Keratinocyte (primary cell): ENCODE results near the gene SURF1. TPM values are rescaled to one million over a fixed set of nuclear protein-coding genes. Genes with fewer than 3 reads are reported as not detected.

Experiments used
- DNase-seq: peaks from one replicate; pipeline ENCODE4 v3.0.0-alpha.2; 2011; ENCODE audit warnings: low read depth, missing footprints, low spot score
- FAIRE-seq: peaks from 2 replicates; lab custom pipeline; 2011; peaks lifted over from hg19 to GRCh38; lab: Jason Lieb, UNC
- H2AFZ ChIP-seq: 2 replicates; pipeline ENCODE4 v1.6.0; 2012; ENCODE audit warnings: low read length, control low read depth, inconsistent platforms; ENCODE audit not compliant: control insufficient read depth
- H3K27ac ChIP-seq: 2 replicates; pipeline ENCODE4 v1.5.1; 2011; ENCODE audit warnings: low read length; ENCODE audit not compliant: control insufficient read depth, insufficient read depth
- H3K27me3 ChIP-seq: 3 replicates; pipeline ENCODE4 v1.6.0; 2011; ENCODE audit warnings: low read length; ENCODE audit not compliant: control insufficient read depth, insufficient read depth; ENCODE audit errors: extremely low read depth
- H3K36me3 ChIP-seq, 2 experiments: 2 replicates in 1 of 2; 3 replicates in 1 of 2; pipeline ENCODE4 v1.5.1; 2011; ENCODE audit warnings: low read length in 2 of 2, mild to moderate bottlenecking in 1 of 2; ENCODE audit not compliant: control insufficient read depth in 2 of 2, insufficient read depth in 2 of 2; ENCODE audit errors: extremely low read depth in 1 of 2
- H3K4me1 ChIP-seq: 3 replicates; pipeline ENCODE4 v1.5.1; 2011; ENCODE audit warnings: low read length; ENCODE audit not compliant: control insufficient read depth, insufficient read depth; ENCODE audit errors: extremely low read depth
- H3K4me2 ChIP-seq: 3 replicates; pipeline ENCODE4 v1.6.0; 2011; ENCODE audit warnings: low read depth, low read length; ENCODE audit not compliant: control insufficient read depth, insufficient read depth; ENCODE audit errors: extremely low read depth
- H3K4me3 ChIP-seq, 3 experiments: fragments of 200-600 bp in 1 of 3; sonication (generic) in 1 of 3; 2 replicates in 2 of 3; 3 replicates in 1 of 3; pipeline ENCODE4 v1.5.1; 2011 to 2016; ENCODE audit warnings: low read length in 3 of 3, mild to moderate bottlenecking in 3 of 3, control low read depth in 2 of 3, inconsistent platforms in 1 of 3, low read depth in 1 of 3, mixed read lengths in 1 of 3, mixed run types in 1 of 3, moderate library complexity in 1 of 3; ENCODE audit not compliant: control insufficient read depth in 2 of 3, insufficient read depth in 2 of 3; ENCODE audit errors: extremely low read depth in 1 of 3
- H3K79me2 ChIP-seq: 2 replicates; pipeline ENCODE4 v1.6.0; 2012; ENCODE audit warnings: low read length; ENCODE audit not compliant: control insufficient read depth, insufficient read depth
- H3K9ac ChIP-seq: 3 replicates; pipeline ENCODE4 v1.6.0; 2011; ENCODE audit warnings: low read length; ENCODE audit not compliant: control insufficient read depth, insufficient read depth; ENCODE audit errors: extremely low read depth
- H3K9me1 ChIP-seq: 3 replicates; pipeline ENCODE4 v1.6.0; 2011; ENCODE audit warnings: low read length; ENCODE audit not compliant: control insufficient read depth, insufficient read depth; ENCODE audit errors: extremely low read depth
- H3K9me3 ChIP-seq: 2 replicates; pipeline ENCODE4 v1.5.1; 2012; ENCODE audit warnings: low read depth, low read length; ENCODE audit not compliant: control insufficient read depth
- H4K20me1 ChIP-seq: 3 replicates; pipeline ENCODE4 v1.6.0; 2011; ENCODE audit warnings: low read length; ENCODE audit not compliant: control insufficient read depth, insufficient read depth; ENCODE audit errors: extremely low read depth
- CTCF ChIP-seq, 3 experiments: IDR thresholded peaks in 1 of 3; conservative IDR thresholded peaks in 1 of 3; optimal IDR thresholded peaks in 1 of 3; 2 replicates in 2 of 3; 3 replicates in 1 of 3; pipeline versions ENCODE3 to v1.5.1; 2011; ENCODE audit warnings: low read length in 3 of 3, mild to moderate bottlenecking in 3 of 3, moderate library complexity in 2 of 3, control low read depth in 1 of 3, inconsistent platforms in 1 of 3; ENCODE audit not compliant: insufficient read depth in 2 of 3; ENCODE audit errors: extremely low read depth in 1 of 3
- EZH2 ChIP-seq: IDR thresholded peaks from one replicate; pipeline ENCODE4 v1.6.1; 2012; ENCODE audit warnings: inconsistent platforms, mild to moderate bottlenecking, low read length, moderate library complexity
- dilution Hi-C: fragments of 300-500 bp; cut with MboI; formaldehyde crosslinking; loops from one replicate; pipeline ENCODE4 v1.7.0; 2020; ENCODE audit warnings: low sequenced_read_pairs; ENCODE audit not compliant: extremely low pct_ligation_motif_present
- polyA plus RNA-seq, 5 experiments: library from polyadenylated mRNA; depleted of rRNA in 3 of 5; stranded (reverse) in 3 of 5; stranded (forward) in 1 of 5; unstranded in 1 of 5; fragments of >200 nt; gene quantifications; 1 replicate in 1 of 5; 2 replicates in 3 of 5; 3 replicates in 1 of 5; pipeline versions ENCODE4 v1.2.1 to v1.2.3, GENCODE V29; 2011 to 2012; ENCODE audit warnings: missing spikeins in 2 of 5, low read depth in 1 of 5, low replicate concordance in 1 of 5

Gene SURF1
- polyA plus RNA-seq, 1 donor (not counting 4 experiments of a cell fraction or from before 2014, with no cell fraction given), result 31.1 TPM

- Histone ChIP-seq H3K36me3 (peaks cover 31 to 34% of the 10 kb centered on the region in 2 experiments), H3K9me3 (no peaks in the 10 kb centered on the region), H4K20me1 (peaks cover 9% of the 10 kb centered on the region), H3K9ac (no peak overlapping the region), H2AFZ (no peak overlapping the region), H3K4me2 (no peak overlapping the region), H3K79me2 (peaks cover 38% of the 10 kb centered on the region), H3K4me1 (peaks cover 24% of the 10 kb centered on the region), H3K9me1 (no peaks in the 10 kb centered on the region), H3K4me3 (no peak overlapping the region), H3K27ac (no peak overlapping the region), H3K27me3 (no peaks in the 10 kb centered on the region)
- DNase-seq, result no peak
- TF ChIP-seq CTCF (optimal IDR thresholded peaks at IDR 0.05 in 1 of 3, IDR thresholded peaks at IDR 0.05 in 1 of 3, conservative IDR thresholded peaks at IDR 0.05 in 1 of 3; ENCODE audit: extremely low read depth in 1 of 3, insufficient read depth in 2 of 3, low read length in 3 of 3), result no peak
- no peak for TF ChIP-seq EZH2
- dilution Hi-C loops, result no loop called here
- FAIRE-seq, result no peak
These were observed 1.5 kb downstream of the SURF1 start for GRCh38 chr9:133354766-133355165.

- Histone ChIP-seq H2AFZ (no peak overlapping the region), H3K9me1 (no peaks in the 10 kb centered on the region), H3K4me3 (no peak overlapping the region), H3K9me3 (no peaks in the 10 kb centered on the region), H3K9ac (no peak overlapping the region), H3K4me1 (peaks cover 32% of the 10 kb centered on the region), H4K20me1 (peaks cover 9% of the 10 kb centered on the region), H3K27me3 (no peaks in the 10 kb centered on the region), H3K36me3 (peaks cover 37 to 40% of the 10 kb centered on the region in 2 experiments), H3K4me2 (no peak overlapping the region), H3K27ac (no peak overlapping the region), H3K79me2 (peaks cover 43% of the 10 kb centered on the region)
- no peak for DNase-seq
- dilution Hi-C loops, result no loop called here
- TF ChIP-seq EZH2, result no peak
- TF ChIP-seq CTCF (optimal IDR thresholded peaks at IDR 0.05 in 1 of 3, IDR thresholded peaks at IDR 0.05 in 1 of 3, conservative IDR thresholded peaks at IDR 0.05 in 1 of 3; ENCODE audit: extremely low read depth in 1 of 3, insufficient read depth in 2 of 3, low read length in 3 of 3), result no peak
- FAIRE-seq, result no peak
These were observed 2.7 kb downstream of the SURF1 start for GRCh38 chr9:133353548-133353947.
